K562 (cell line): ENCODE data around the gene NUP210. TPM values are rescaled to one million over a fixed set of nuclear protein-coding genes. Genes with fewer than 3 reads are reported as not detected.

Experiments used
- ATAC-seq: fragments of 200-7000 bp; cut with Tn5 transposase; 3 replicates; pipeline ENCODE4 v1.9.1; 2020; ENCODE audit warnings: moderate library complexity
- BruUV-seq: library from RNA; stranded (reverse); fragments of 400-500 nt; replicated peaks from 2 replicates; lab custom pipeline; 2021; lab: Mats Ljungman, UMichigan
- CTCF ChIA-PET: fragments of 300-600 bp; formaldehyde crosslinking; extraction: SDS; loops from one replicate; lab custom pipeline; 2021; ENCODE audit warnings: low intra/inter-chr PET ratio; lab: Yijun Ruan, JAX
- POLR2A ChIA-PET: fragments of 300-600, 350-650 bp; sonication (Branson Sonifier 250); formaldehyde crosslinking; extraction: SDS; loops from one replicate; lab custom pipeline; 2021; ENCODE audit warnings: antibody characterized with exemption, inconsistent platforms; lab: Yijun Ruan, JAX
- DNase-seq, 4 experiments: peaks; one replicate each; pipeline versions ENCODE4 v3.0.0 to v3.0.0-alpha.2; 2011 to 2018; ENCODE audit warnings: low spot score in 3 of 4, mixed read lengths in 3 of 4; ENCODE audit errors: extremely low read depth in 1 of 4
- FAIRE-seq: peaks from 2 replicates; lab custom pipeline; 2011; peaks lifted over from hg19 to GRCh38; lab: Jason Lieb, UNC
- H2AFZ ChIP-seq: 2 replicates; pipeline ENCODE4 v1.6.0; 2011; ENCODE audit warnings: low read depth, low read length, control low read depth, inconsistent platforms
- H3K27ac ChIP-seq: fragments of 200-600 bp; 3 replicates; pipeline ENCODE4 v1.8.0; 2011; ENCODE audit warnings: low read depth, mild to moderate bottlenecking, control low read depth, inconsistent platforms, low read length, moderate library complexity, mixed read lengths; ENCODE audit errors: extremely low read depth
- H3K27me3 ChIP-seq, 2 experiments: fragments of 300-600 bp in 1 of 2; 2 replicates in 1 of 2; 3 replicates in 1 of 2; pipeline versions ENCODE4 v1.6.0 to v1.8.0; 2011; ENCODE audit warnings: inconsistent platforms in 2 of 2, low read length in 2 of 2, mild to moderate bottlenecking in 1 of 2, mixed read lengths in 1 of 2, moderate library complexity in 1 of 2; ENCODE audit not compliant: control insufficient read depth in 2 of 2, insufficient read depth in 2 of 2
- H3K36me3 ChIP-seq: fragments of 300-600 bp; 3 replicates; pipeline ENCODE4 v1.8.0; 2011; ENCODE audit warnings: mild to moderate bottlenecking, low read length, inconsistent platforms; ENCODE audit not compliant: control insufficient read depth, insufficient read depth
- H3K4me1 ChIP-seq, 2 experiments: fragments of 200-600 bp in 1 of 2; replicated peaks in 1 of 2; 2 replicates in 1 of 2; 3 replicates in 1 of 2; pipeline versions ENCODE4 v1.5.1 to v1.8.0; 2011; ENCODE audit warnings: inconsistent platforms in 2 of 2, low read length in 2 of 2, mild to moderate bottlenecking in 1 of 2, mixed read lengths in 1 of 2, moderate library complexity in 1 of 2; ENCODE audit not compliant: control insufficient read depth in 2 of 2, insufficient read depth in 2 of 2
- H3K4me2 ChIP-seq: 2 replicates; pipeline ENCODE4 v1.6.1; 2011; ENCODE audit warnings: low read length, control low read depth, inconsistent platforms, mixed read lengths; ENCODE audit not compliant: insufficient read depth
- H3K4me3 ChIP-seq: fragments of 200-600 bp; sonication (generic), shearing (Covaris generic); 2 replicates; pipeline ENCODE4 v1.5.1; 2016; ENCODE audit warnings: control low read depth, inconsistent platforms
- H3K79me2 ChIP-seq: fragments of 200-600 bp; 3 replicates; pipeline ENCODE4 v1.8.0; 2011; ENCODE audit warnings: low read length, inconsistent platforms; ENCODE audit not compliant: control insufficient read depth, insufficient read depth
- H3K9ac ChIP-seq, 2 experiments: 2 replicates each; pipeline versions ENCODE4 v1.6.0 to v1.6.1; 2011; ENCODE audit warnings: low read depth in 2 of 2, low read length in 2 of 2, control low read depth in 1 of 2, inconsistent platforms in 1 of 2, mild to moderate bottlenecking in 1 of 2, mixed read lengths in 1 of 2; ENCODE audit not compliant: insufficient read depth in 1 of 2
- H3K9me1 ChIP-seq: one replicate; pipeline ENCODE4 v1.6.0; 2011; ENCODE audit warnings: inconsistent platforms, mild to moderate bottlenecking, low read length, moderate library complexity; ENCODE audit not compliant: control insufficient read depth, insufficient read depth
- H3K9me3 ChIP-seq: replicated peaks from 2 replicates; pipeline ENCODE4 v1.5.1; 2011; ENCODE audit warnings: low read depth, low read length, inconsistent platforms; ENCODE audit not compliant: control insufficient read depth, insufficient read depth
- H4K20me1 ChIP-seq: replicated peaks from 2 replicates; pipeline ENCODE4 v1.6.1; 2011; ENCODE audit warnings: low read length, inconsistent platforms, mixed read lengths; ENCODE audit not compliant: control insufficient read depth, insufficient read depth
- EP300 ChIP-seq: IDR thresholded peaks from 2 replicates; pipeline ENCODE4 v1.6.1; 2012; ENCODE audit warnings: low read length, improper control_type of control experiment
- FOXO4 ChIP-seq: fragments of 450-650 bp; formaldehyde crosslinking; IDR thresholded peaks from 2 replicates; pipeline ENCODE4 v1.4.0; 2020; ENCODE audit warnings: mild to moderate bottlenecking, moderate library complexity
- POLR2A ChIP-seq: fragments of 450-650 bp; conservative IDR thresholded peaks from 2 replicates; pipeline ENCODE4 v1.6.1; 2016
- POLR2B ChIP-seq: fragments of 450-650 bp; IDR thresholded peaks from 2 replicates; pipeline ENCODE4 v1.6.1; 2018; ENCODE audit warnings: low read depth; ENCODE audit not compliant: partially characterized antibody
- POLR2G ChIP-seq: fragments of 200-400 bp; formaldehyde crosslinking; IDR thresholded peaks from 2 replicates; pipeline ENCODE4 v1.6.1; 2017; ENCODE audit warnings: low read depth, mild to moderate bottlenecking, antibody characterized with exemption, low read length, moderate library complexity
- SETDB1 ChIP-seq: IDR thresholded peaks from one replicate; pipeline ENCODE4 v1.6.1; 2012; ENCODE audit warnings: low read length, control low read depth, inconsistent platforms
- SMARCA5 ChIP-seq: fragments of 450-650 bp; IDR thresholded peaks from 2 replicates; pipeline ENCODE4 v1.6.1; 2016
- SUPT5H ChIP-seq: fragments of 450-650 bp; IDR thresholded peaks from 2 replicates; pipeline ENCODE4 v1.6.1; 2016
- TARDBP ChIP-seq: fragments of 450-650 bp; IDR thresholded peaks from 2 replicates; pipeline ENCODE4 v1.6.1; 2016
- THAP12 ChIP-seq: fragments of 250-450 bp; sonication (Bioruptor Pico); IDR thresholded peaks from 2 replicates; pipeline ENCODE4 v1.9.0; 2021; ENCODE audit warnings: mild to moderate bottlenecking, inconsistent platforms
- ZNF644 ChIP-seq: fragments of 200-800 bp; sonication (Bioruptor generic); IDR thresholded peaks from 2 replicates; pipeline ENCODE4 v1.6.1; 2016; ENCODE audit warnings: low read depth, missing genetic modification characterization, missing compliant biosample characterization
- ZNF77 ChIP-seq: fragments of 250-450 bp; sonication (Bioruptor Pico); IDR thresholded peaks from 2 replicates; pipeline ENCODE4 v1.5.0; 2020
- WGBS: fragments of 100-300 bp; shearing (Covaris generic); methylation state at CpG from one replicate; pipeline ENCODE4 v1.1.6; 2016; ENCODE audit warnings: low coverage, mixed read lengths; ENCODE audit not compliant: insufficient coverage; ENCODE audit errors: missing lambda C conversion rate; 5-methylcytosine and 5-hydroxymethylcytosine counted together
- in situ Hi-C: fragments of 300-500 bp; cut with MboI; formaldehyde crosslinking; loops from 4 replicates; pipeline ENCODE4 v1.15.0; 2018; ENCODE audit warnings: inconsistent platforms, mixed read lengths
- intact Hi-C: fragments of 100-400 bp; cut with micrococcal nuclease; formaldehyde crosslinking; loops from 2 replicates; pipeline ENCODE4 v1.14.2; 2022
- polyA plus RNA-seq, 8 experiments: library from polyadenylated mRNA; depleted of rRNA in 4 of 8; stranded (reverse) in 5 of 8; unstranded in 3 of 8; fragments of >200 nt; fragmentation: Nextera tagmentation in 2 of 8; fragmentation: Illumina TruSeq in 1 of 8; extraction: Ambion mirVana in 2 of 8; extraction: Trizol in 1 of 8; gene quantifications; 2 replicates each; pipeline versions ENCODE4 v1.2.1 to v1.2.3, GENCODE V29; 2011 to 2014; ENCODE audit warnings: inconsistent platforms in 1 of 8, missing spikeins in 1 of 8
- total RNA-seq, 7 experiments: library from RNA; depleted of rRNA in 6 of 7; stranded (reverse); fragments of >200 nt in 6 of 7; fragmentation: Illumina TruSeq in 2 of 7; extraction: Trizol in 2 of 7; gene quantifications; 2 replicates each; pipeline versions ENCODE4 v1.2.1 to v1.2.3, GENCODE V29; 2011 to 2021; ENCODE audit warnings: low replicate concordance in 1 of 7

Gene NUP210
- total and polyA plus RNA-seq, 9 of the 15 experiments (the other 6 are each of a cell fraction or from before 2014, with no cell fraction given) = 1.2 to 138 (median 44.0) TPM

GRCh38 chr3:13345284-13345683 is 74.8 kb downstream of the NUP210 start:
- in situ Hi-C loops = no loop called here
- FAIRE-seq = no peak
- no peaks in the 10 kb centered on the region for H3K9me3 ChIP-seq
- no peak for DNase-seq
- BruUV-seq = no TSS peak
- CTCF ChIA-PET = no interaction called here
- H4K20me1 ChIP-seq = no peaks in the 10 kb centered on the region; the same call in 1 of the 2 replicates
- TF ChIP-seq EP300 (no peak), THAP12 (CRISPR knock-in tag) (no peak)
- ATAC-seq = no peak
- WGBS = 97% methylated on average over 8 of the region's 8 CpGs
- no peaks in the 10 kb centered on the region for H3K79me2 ChIP-seq
- no peak overlapping the region for H3K9ac ChIP-seq
- H3K27ac ChIP-seq = no peak overlapping the region
- POLR2A ChIA-PET = interaction anchor here (0.6 to 3.7 kb wide), 8 partner anchors 8 to 135 kb away, joined by 3 to 20 read pairs (median 4); partner anchors contain the start of gene HDAC11
- no peak overlapping the region for H3K4me2 ChIP-seq
- H2AFZ ChIP-seq = no peak overlapping the region
- intact Hi-C loops = no loop called here
- no peaks in the 10 kb centered on the region for H3K4me1 ChIP-seq
- no peaks in the 10 kb centered on the region for H3K9me1 ChIP-seq
- peaks cover 99% of the 10 kb centered on the region for H3K36me3 ChIP-seq
- H3K4me3 ChIP-seq = no peak overlapping the region
- H3K27me3 ChIP-seq = no peaks in the 10 kb centered on the region

- Histone ChIP-seq H3K27ac (no peak overlapping the region), H3K9me3 (no peaks in the 10 kb centered on the region), H3K4me3 (no peak overlapping the region), H3K9me1 (no peaks in the 10 kb centered on the region), H3K36me3 (peaks cover 99% of the 10 kb centered on the region), H3K4me1 (peaks cover 0 to 4% of the 10 kb centered on the region in 2 experiments; a peak in 1 of 5 replicates), H3K79me2 (no peaks in the 10 kb centered on the region), H2AFZ (no peak overlapping the region), H3K4me2 (no peak overlapping the region), H4K20me1 (no peaks in the 10 kb centered on the region; the same call in 1 of the 2 replicates), H3K9ac (no peak overlapping the region), H3K27me3 (no peaks in the 10 kb centered on the region)
- no TSS peak for BruUV-seq
- WGBS = 95% methylated on average over 9 of the region's 9 CpGs
- FAIRE-seq = no peak
- intact Hi-C loops = no loop called here
- DNase-seq = no peak
- ATAC-seq = no peak
- POLR2A ChIA-PET = interaction anchor here (0.6 to 3.7 kb wide), 8 partner anchors 9 to 25 kb away, joined by 3 to 20 read pairs (median 4); no protein-coding TSS in a partner anchor
- in situ Hi-C loops = no loop called here
- CTCF ChIA-PET = no interaction called here
- TF ChIP-seq FOXO4 (CRISPR knock-in tag) (no peak), SUPT5H (peak; percentile 58), TARDBP (no peak), SETDB1 (no peak), SMARCA5 (no peak), POLR2G (peak; percentile 54), ZNF644 (tag) (no peak), ZNF77 (CRISPR knock-in tag) (no peak), POLR2B (peak; percentile 27), POLR2A (peak; percentile 56)
Measured at GRCh38 chr3:13344663-13345062, 75.5 kb downstream of the NUP210 start.
